Ishikawa (cell line): ENCODE data around the gene SLC7A11.

Experiments used
- CREB1 ChIP-seq: IDR thresholded peaks from 2 replicates; pipeline ENCODE4 v1.6.1; 2012; ENCODE audit warnings: low read depth
- EGR1 ChIP-seq: IDR thresholded peaks from 2 replicates; pipeline ENCODE4 v1.6.1; 2012
- EP300 ChIP-seq: IDR thresholded peaks from 2 replicates; pipeline ENCODE4 v1.6.1; 2012; ENCODE audit warnings: borderline replicate concordance
- MAX ChIP-seq: IDR thresholded peaks from 2 replicates; pipeline ENCODE4 v1.6.1; 2012
- NFIC ChIP-seq: IDR thresholded peaks from 2 replicates; pipeline ENCODE4 v1.6.1; 2012
- RAD21 ChIP-seq: IDR thresholded peaks from 2 replicates; pipeline ENCODE4 v1.6.1; 2012; ENCODE audit warnings: low read depth
- TAF1 ChIP-seq: IDR thresholded peaks from 2 replicates; pipeline ENCODE4 v1.6.1; 2012; ENCODE audit warnings: low read depth, mild to moderate bottlenecking
- TCF12 ChIP-seq: IDR thresholded peaks from 2 replicates; pipeline ENCODE4 v1.6.1; 2012; ENCODE audit warnings: low read depth
- TEAD4 ChIP-seq: IDR thresholded peaks from 2 replicates; pipeline ENCODE4 v1.6.1; 2012
- USF1 ChIP-seq: IDR thresholded peaks from 2 replicates; pipeline ENCODE4 v1.6.1; 2012
- ZBTB7A ChIP-seq: IDR thresholded peaks from 2 replicates; pipeline ENCODE4 v1.6.1; 2012; ENCODE audit warnings: low read depth
- TF ChIP-seq, protein P1 (sequence below): IDR thresholded peaks from 2 replicates; pipeline ENCODE4 v1.6.1; 2012; ENCODE audit warnings: low read depth, mild to moderate bottlenecking

DNA sequence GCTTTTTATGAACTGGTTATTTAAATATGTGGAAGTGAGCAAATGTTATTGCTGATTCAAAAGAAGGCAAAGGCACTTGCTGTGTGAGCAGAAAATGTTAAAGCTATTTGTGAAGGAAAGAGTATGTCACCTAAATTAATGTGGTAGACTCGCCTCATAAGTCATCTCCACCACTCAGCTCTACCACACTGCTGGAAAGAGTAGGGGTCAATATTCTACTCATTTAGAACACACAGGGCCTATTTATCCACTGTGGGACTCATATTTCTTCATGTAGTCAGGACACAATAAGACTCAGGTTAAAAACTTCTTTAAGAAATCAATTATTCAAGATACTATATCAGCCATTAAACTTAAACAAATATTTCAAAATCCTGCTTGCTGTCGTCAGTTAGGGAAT, 106.5 kb downstream of the SLC7A11 start:
- TF ChIP-seq RAD21 (no peak), TEAD4 (no peak), EGR1 (no peak), CREB1 (no peak), TCF12 (no peak), ZBTB7A (no peak), MAX (no peak), NFIC (no peak), TAF1 (no peak), USF1 (no peak), EP300 (no peak)
- TF ChIP-seq, protein P1, sequence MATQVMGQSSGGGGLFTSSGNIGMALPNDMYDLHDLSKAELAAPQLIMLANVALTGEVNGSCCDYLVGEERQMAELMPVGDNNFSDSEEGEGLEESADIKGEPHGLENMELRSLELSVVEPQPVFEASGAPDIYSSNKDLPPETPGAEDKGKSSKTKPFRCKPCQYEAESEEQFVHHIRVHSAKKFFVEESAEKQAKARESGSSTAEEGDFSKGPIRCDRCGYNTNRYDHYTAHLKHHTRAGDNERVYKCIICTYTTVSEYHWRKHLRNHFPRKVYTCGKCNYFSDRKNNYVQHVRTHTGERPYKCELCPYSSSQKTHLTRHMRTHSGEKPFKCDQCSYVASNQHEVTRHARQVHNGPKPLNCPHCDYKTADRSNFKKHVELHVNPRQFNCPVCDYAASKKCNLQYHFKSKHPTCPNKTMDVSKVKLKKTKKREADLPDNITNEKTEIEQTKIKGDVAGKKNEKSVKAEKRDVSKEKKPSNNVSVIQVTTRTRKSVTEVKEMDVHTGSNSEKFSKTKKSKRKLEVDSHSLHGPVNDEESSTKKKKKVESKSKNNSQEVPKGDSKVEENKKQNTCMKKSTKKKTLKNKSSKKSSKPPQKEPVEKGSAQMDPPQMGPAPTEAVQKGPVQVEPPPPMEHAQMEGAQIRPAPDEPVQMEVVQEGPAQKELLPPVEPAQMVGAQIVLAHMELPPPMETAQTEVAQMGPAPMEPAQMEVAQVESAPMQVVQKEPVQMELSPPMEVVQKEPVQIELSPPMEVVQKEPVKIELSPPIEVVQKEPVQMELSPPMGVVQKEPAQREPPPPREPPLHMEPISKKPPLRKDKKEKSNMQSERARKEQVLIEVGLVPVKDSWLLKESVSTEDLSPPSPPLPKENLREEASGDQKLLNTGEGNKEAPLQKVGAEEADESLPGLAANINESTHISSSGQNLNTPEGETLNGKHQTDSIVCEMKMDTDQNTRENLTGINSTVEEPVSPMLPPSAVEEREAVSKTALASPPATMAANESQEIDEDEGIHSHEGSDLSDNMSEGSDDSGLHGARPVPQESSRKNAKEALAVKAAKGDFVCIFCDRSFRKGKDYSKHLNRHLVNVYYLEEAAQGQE: no peak
